ENCODE data around the gene GAGE12J.
"Not testable (repeated sequence)": the region's sequence is repeated elsewhere in the genome, so short reads cannot be mapped to it uniquely, and the experiment has no call there.

- not testable (repeated sequence) for TF ChIP-seq CTCF (conservative IDR thresholded peaks at IDR 0.05); EZH2 (IDR thresholded peaks at IDR 0.05; ENCODE audit: low read depth)
Measured at GRCh38 chrX:49331841-49332240, 10.0 kb downstream of the GAGE12J start.
